Prostate gland (tissue), 2 donors: Measurements from ENCODE around the gene FLNC. TPM values are rescaled to one million over a fixed set of nuclear protein-coding genes. Genes with fewer than 3 reads are reported as not detected.

Experiments used
- DNase-seq: peaks from one replicate; pipeline ENCODE4 v3.0.0-alpha.2; 2019; ENCODE audit warnings: low spot score
- H3K27ac ChIP-seq, 2 donors: fragments of 200-600 bp; sonication (generic); 2 replicates each; pipeline ENCODE4 v1.5.1; 2017 to 2019
- H3K27me3 ChIP-seq: fragments of 200-600 bp; sonication (generic); replicated peaks from 2 replicates; pipeline ENCODE4 v1.5.1; 2019; ENCODE audit not compliant: insufficient read depth
- H3K36me3 ChIP-seq, 2 donors: fragments of 200-600 bp; sonication (generic); 1 replicate in 1 of 2; 2 replicates in 1 of 2; pipeline versions ENCODE4 v1.5.1 to v1.8.1; 2017 to 2019
- H3K4me1 ChIP-seq: fragments of 200-600 bp; sonication (generic); replicated peaks from 2 replicates; pipeline ENCODE4 v1.5.1; 2019
- H3K4me3 ChIP-seq, 2 donors: fragments of 200-600 bp; sonication (generic); 2 replicates each; pipeline ENCODE4 v1.5.1; 2017 to 2019
- H3K9me3 ChIP-seq: fragments of 200-600 bp; sonication (generic); 2 replicates; pipeline ENCODE4 v1.5.1; 2017
- CTCF ChIP-seq, 4 experiments: fragments of 200-600 bp in 2 of 4; fragments of 450-650 bp in 2 of 4; sonication (generic) in 2 of 4; IDR thresholded peaks; 1 replicate in 3 of 4; 2 replicates in 1 of 4; pipeline ENCODE4 v1.5.1; 2016 to 2019; ENCODE audit warnings: antibody characterized with exemption in 4 of 4, mild to moderate bottlenecking in 2 of 4, moderate library complexity in 2 of 4
- POLR2A ChIP-seq: fragments of 450-650 bp; IDR thresholded peaks from one replicate; pipeline ENCODE4 v1.6.1; 2016; ENCODE audit warnings: antibody characterized with exemption, mild to moderate bottlenecking
- POLR2AphosphoS5 ChIP-seq: sonication (generic); formaldehyde crosslinking; IDR thresholded peaks from one replicate; pipeline ENCODE4 v1.6.1; 2017; ENCODE audit warnings: antibody characterized with exemption
- WGBS: methylation state at CpG from one replicate; pipeline ENCODE4 v1.1.5; 2018; 5-methylcytosine and 5-hydroxymethylcytosine counted together
- intact Hi-C: fragments of 100-400 bp; cut with DNase I; formaldehyde crosslinking; loops from one replicate; pipeline ENCODE4 v1.14.2; 2022
- total RNA-seq, 2 donors: library from RNA; depleted of rRNA; stranded (reverse); fragments of >200 nt; gene quantifications; one replicate each; pipeline ENCODE4 v1.1.0, GENCODE V29; 2016

The FLNC gene
- total RNA-seq, 2 donors from 2014 or later, result 104 to 150 TPM

GRCh38 chr7:128791121-128791971 is 38.9 kb upstream of the FLNC start, which contains the start of gene CCDC136:
TSS of gene CCDC136 (plus strand) at chr7:128791968. CDS start at chr7:128792412, 444 bp downstream.
- intact Hi-C loops, result loop anchor here (5.0 kb wide), 2 partner anchors 34 to 36 kb away; no protein-coding TSS in a partner anchor
- peak within 1 kb of the TSS; percentile 76 to 77 for H3K27ac ChIP-seq
- WGBS, result 1% methylated on average over 65 of the region's 80 CpGs

GRCh38 chr7:128791972-128792327 is 38.3 kb upstream of the FLNC start:
- Histone ChIP-seq H3K9me3 (no peaks in the 10 kb centered on the region), H3K27ac (peak overlapping the region; percentile 76 to 77), H3K4me1 (no peaks in the 10 kb centered on the region), H3K27me3 (no peaks in the 10 kb centered on the region), H3K36me3 (no peaks in the 10 kb centered on the region), H3K4me3 (peak overlapping the region; percentile 75 to 89)
- WGBS, result 15% methylated on average over 9 of the region's 9 CpGs
- no peak for DNase-seq
- intact Hi-C loops, result loop anchor here (5.0 kb wide), 2 partner anchors 35 kb away; no protein-coding TSS in a partner anchor
- TF ChIP-seq POLR2A, result no peak
- TF ChIP-seq POLR2AphosphoS5, result no peak
- TF ChIP-seq CTCF (IDR thresholded peaks at IDR 0.05), result no peak

More at GRCh38 chr7:128791121-128791971, 38.9 kb upstream of the FLNC start, which contains the start of gene CCDC136:
- TF ChIP-seq POLR2A (peak; percentile 33), CTCF (IDR thresholded peaks at IDR 0.05) (no peak), POLR2AphosphoS5 (peak; percentile 22)
- Histone ChIP-seq H3K4me3 (peak within 1 kb of the TSS; percentile 75 to 89), H3K9me3 (no peaks in the 10 kb centered on the region), H3K27me3 (no peaks in the 10 kb centered on the region), H3K36me3 (no peaks in the 10 kb centered on the region), H3K4me1 (no peaks in the 10 kb centered on the region)
- peak; percentile 60 for DNase-seq

DNA sequence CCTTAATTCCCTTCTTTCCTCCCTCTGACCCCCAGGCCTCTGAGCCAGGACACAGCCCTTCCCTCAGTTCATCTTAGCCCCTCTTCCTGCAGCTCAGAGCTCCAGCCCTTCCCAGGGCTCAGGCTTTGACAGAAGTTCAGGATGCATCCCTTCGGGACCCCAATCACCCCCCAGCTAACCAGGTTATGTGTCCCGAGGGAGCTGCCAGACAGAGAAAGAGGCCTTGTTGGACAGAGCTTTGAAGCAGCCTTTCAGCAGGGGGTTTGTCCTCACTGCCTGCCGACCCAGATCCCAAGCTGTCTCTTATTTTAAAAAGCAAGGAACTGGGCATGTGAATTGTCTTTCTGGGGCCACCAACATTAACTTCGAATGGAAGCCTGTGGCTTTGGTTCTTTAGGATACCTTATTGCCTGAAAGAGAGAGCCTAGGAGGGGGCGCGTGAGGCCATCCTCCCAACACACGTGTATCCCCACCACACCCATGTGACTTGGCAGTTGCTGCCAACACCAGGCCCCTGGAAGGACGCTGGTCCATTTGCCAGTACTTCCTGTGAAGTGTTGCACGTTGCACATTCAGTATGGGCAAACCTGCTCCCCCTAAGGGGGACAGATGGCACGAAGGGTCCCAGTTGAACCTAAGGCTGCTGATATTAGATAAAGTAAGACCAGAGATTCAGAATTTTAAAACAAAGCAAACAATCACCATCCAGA is 37.6 kb upstream of the FLNC start:
- no peaks in the 10 kb centered on the region for H3K27me3 ChIP-seq
- TF ChIP-seq POLR2AphosphoS5, result no peak
- TF ChIP-seq CTCF (IDR thresholded peaks at IDR 0.05), result no peak
- no peak for TF ChIP-seq POLR2A
- intact Hi-C loops, result loop anchor here (5.0 kb wide), 2 partner anchors 35 kb away; no protein-coding TSS in a partner anchor
- H3K4me1 ChIP-seq, result no peaks in the 10 kb centered on the region
- WGBS, result 65% methylated on average over 10 of the region's 10 CpGs
- H3K27ac ChIP-seq, result peak overlapping the region in 1 of 2 donors; percentile 76
- DNase-seq, result no peak
- no peaks in the 10 kb centered on the region for H3K36me3 ChIP-seq
- no peak overlapping the region for H3K4me3 ChIP-seq
- H3K9me3 ChIP-seq, result no peaks in the 10 kb centered on the region

GRCh38 chr7:128793181-128793547 is 37.0 kb upstream of the FLNC start:
- Histone ChIP-seq H3K27me3 (no peaks in the 10 kb centered on the region), H3K4me1 (no peaks in the 10 kb centered on the region), H3K4me3 (no peak overlapping the region), H3K36me3 (no peaks in the 10 kb centered on the region), H3K27ac (no peak overlapping the region), H3K9me3 (no peaks in the 10 kb centered on the region)
- WGBS, result 93% methylated on average over 5 of the region's 5 CpGs
- intact Hi-C loops, result loop anchor here (5.0 kb wide), 2 partner anchors 34 to 36 kb away; no protein-coding TSS in a partner anchor
- no peak for DNase-seq
- no peak for TF ChIP-seq POLR2AphosphoS5
- no peak for TF ChIP-seq POLR2A
- TF ChIP-seq CTCF (IDR thresholded peaks at IDR 0.05), result no peak
